ENCODE measurements around the gene CDK5R1.
"Not testable (repeated sequence)": the region's sequence is repeated elsewhere in the genome, so short reads cannot be mapped to it uniquely, and the experiment has no call there.

CDK5R1 gene

DNA sequence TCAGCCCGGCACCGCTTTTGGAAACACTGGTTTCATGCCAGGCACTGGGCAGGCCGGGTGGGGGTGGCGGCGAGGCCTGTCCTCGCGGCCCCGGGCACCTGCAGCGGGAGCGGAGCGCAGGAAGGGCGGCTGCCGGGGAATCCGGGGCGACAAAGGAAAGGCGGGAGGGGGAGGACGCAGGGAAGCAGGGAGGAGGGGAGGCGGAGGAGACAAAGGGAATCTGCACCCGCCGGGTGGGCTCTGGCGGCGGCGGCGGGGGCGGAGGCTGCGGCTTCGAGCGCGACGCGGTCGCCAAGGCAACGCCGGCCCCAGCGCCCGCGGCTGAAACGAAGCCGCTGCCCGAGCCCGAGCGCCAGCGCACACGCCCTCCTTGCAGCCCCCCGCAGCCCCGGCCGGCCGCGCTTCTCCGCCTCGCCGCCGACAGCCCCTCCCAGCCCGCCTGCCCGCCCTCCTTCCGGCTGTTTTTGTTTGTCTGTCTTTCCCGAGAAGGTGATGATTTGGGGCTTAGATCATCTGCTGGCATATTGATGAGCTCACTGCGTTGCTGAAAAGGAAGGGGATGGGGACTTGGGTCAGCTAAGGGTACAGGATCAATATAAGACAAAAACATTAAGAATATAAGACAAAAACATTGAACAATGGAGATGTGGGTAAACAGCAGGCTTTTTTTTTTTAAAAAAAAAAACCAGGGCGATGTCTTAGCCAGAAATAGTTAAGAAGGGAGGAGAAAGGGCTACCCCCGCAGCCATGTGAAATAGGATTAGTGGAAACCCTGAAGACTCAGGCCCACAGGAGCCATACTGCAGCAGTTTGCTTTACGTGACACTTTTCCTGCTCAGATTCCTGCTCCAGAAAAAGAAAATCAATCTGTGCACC, 32.7 kb downstream of the CDK5R1 start:
- DNase-seq: no peak

DNA sequence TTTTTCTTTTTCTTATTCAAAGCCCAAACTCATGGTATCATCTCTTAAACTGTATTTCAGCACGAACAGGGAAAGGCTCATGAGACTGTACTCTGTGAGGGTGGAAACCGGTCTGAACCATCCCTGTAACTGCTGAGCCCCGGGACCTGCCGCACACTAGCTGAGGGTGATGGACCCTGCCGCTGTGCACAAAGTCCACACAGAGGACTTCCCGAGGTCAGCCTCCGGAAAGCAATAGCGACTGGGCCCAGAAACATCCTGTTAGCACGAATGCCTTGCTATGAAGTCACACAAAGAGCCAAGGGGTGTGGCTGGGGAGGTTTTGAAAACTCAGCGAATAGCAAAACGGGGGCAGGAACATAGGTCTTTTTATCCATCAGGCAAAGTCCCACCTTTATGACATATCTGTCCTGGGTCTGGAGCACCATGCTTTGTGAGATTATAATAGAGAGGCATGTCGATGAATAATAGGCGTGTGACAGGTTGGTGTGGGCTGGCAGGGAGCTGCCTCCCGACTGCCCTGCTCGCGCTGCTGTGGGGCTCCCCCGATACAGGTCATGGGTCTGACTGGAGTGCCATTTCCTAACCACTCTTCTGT, 33.4 kb downstream of the CDK5R1 start:
- no peak for DNase-seq

DNA sequence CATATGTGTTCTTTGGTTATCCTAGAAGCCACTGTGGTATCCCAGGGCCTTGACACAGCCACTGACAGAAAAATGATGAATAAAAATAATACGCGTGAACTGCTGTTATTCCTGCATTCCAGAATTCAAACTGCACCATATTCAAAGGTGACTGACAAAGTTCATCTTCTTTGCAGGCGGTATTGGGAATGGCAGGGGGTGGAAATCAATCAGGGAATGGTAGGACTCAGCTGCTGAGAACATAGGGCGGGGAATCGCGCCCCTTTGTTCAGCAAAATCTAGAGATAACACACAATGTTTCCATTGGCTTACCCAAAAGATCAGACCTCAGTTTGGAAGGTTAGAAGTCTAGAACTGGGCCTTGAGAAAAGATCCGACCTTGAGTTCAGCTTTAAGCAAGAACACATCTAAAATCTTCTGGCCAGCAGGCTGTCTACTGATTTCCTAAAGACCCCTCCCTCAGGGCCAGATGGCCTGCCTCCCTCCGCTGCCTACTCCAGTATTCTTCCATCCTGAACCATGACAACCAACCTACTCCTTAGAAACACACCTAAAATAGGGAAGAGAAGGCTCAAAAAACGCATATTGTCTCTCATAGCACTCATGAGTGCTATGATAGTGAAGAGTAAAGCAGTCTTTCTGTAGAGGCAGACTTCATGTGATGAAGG, 34.1 kb downstream of the CDK5R1 start:
- no peak for DNase-seq

DNA sequence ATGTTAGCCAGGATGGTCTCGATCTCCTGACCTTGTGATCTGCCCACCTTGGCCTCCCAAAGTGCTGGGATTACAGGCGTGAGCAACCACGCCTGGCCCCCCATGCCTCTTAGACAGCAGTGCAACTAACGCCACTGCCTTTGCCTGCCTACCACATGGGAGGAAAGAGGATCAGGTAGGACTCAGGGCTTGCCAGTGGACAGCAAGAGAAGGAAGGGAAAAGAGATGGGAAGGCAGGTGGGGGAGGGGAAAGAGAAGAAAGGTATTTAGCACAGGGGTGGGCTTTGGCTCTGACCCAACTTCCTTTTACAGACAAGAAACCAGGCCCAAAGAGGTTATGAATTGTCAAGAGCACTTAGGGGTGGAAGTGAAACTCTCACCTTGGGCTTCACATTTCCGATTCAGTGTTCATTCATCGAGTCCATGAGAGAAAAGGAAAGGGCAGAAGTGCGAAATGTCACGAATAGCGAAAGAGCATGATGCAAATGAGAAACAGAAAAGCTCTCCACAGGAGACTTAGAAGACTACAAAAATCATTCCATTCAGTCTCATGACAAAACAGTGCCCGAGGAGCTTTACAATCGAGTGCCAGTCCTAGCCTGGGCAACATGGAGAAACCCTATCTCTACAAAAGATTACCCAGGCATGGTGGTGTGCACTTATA, 36.4 kb downstream of the CDK5R1 start:
- no peak for DNase-seq

DNA sequence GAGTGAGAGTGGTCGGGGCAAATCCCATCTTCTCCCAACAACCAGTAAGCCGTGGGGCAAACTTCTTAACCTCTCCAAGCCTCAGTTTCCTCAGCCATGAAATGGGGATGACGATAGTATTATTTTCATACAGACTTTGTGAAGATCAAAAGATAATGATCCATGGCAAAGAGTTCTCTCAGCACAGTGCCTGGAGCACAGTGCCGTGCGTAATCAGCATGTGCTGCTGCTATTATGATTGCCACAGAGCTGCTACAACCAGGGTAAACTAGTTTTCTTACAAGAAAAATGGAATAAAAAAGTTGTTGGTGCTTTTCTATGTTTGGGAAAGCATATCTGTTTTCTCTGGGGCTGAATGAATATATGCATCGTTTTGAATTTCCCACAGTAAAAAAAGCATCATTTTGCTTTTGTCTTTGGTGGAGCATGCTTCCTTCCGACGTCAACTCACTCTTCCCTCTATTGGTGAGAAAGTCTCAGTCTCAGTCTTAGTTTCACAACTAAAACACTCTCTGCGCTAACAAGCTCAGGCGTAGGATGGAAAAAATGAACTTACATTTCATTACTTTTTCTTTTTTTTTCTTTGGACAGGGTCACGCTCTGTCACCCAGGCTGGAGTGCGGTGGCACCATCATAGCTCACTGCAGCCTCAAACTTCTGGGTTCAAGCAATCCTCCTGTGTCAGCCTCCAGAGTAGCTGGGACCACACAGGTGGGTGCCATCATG, 37.2 kb downstream of the CDK5R1 start:
- DNase-seq: no peak

DNA sequence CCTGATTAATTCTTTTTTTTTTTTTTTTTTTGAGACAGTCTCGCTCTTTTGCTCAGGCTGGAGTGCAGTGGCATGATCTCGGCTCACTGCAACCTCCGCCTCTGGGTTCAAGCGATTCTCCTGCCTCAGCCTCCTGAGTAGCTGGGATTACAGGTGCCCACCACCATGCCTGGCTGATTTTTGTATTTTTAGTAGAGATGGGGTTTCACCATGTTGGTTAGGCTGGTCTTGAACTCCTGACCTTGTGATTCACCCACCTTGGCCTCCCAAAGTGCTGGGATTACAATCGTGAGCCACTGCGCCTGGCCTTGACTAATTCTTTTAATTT, 37.7 kb downstream of the CDK5R1 start:
- DNase-seq: not testable (repeated sequence)

DNA sequence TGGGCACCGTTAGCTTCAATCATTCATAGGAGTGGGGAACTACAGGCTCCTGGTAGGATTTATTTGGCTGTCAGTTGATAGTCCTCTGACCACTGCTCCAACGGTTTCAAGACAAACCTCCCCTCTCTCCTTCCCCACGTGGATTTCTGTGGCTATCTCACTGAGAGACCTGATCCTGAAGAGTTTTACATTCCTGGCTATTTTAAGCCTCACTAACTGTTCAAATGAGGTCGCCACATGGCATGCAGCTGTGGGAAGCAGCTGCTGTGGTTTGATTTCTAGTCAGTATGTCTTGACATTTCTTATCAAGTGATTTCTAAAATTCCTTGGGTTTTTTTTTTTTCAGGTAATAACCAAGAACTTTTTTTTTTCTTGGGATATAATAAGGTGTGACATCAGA, 38.3 kb downstream of the CDK5R1 start:
- no peak for DNase-seq

DNA sequence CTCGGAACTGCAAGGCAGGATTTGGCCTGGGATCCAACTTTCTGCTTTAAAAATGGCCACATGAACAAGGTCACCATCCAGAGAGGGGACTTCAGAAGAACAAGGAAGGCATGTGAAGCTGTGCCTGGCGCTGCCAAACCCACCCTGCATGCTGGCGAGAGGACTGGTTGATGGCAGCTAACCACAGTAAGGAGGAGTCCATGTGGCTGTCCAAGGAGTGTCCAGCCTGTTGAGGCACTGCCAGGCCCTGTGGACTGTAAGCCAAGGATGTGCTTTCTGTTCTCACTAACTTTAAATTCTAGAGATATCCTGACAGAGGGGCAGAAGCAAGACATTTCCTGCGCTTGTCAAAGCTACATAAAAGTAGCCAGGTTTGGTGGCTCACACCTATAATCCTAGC, 40.4 kb downstream of the CDK5R1 start:
- DNase-seq: no peak

DNA sequence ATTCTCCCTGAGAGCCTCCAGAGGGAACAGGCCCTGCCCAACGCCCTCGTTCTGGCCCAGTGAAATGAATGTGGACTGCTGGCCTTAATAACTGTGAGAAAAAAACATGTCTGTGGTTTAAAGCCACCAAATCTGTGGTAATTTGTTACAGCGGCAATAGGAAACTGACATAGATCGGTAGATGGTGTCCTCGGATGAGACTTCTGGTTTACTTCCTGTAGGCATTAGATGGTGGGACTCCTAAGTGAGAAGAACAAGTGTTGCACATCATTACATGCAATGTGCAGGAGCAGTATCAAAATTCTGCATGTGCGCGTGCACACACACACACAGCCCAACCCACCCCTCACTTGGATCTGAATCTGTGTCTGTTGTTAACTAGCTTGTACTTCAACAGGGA, 42.0 kb downstream of the CDK5R1 start:
- DNase-seq: no peak

DNA sequence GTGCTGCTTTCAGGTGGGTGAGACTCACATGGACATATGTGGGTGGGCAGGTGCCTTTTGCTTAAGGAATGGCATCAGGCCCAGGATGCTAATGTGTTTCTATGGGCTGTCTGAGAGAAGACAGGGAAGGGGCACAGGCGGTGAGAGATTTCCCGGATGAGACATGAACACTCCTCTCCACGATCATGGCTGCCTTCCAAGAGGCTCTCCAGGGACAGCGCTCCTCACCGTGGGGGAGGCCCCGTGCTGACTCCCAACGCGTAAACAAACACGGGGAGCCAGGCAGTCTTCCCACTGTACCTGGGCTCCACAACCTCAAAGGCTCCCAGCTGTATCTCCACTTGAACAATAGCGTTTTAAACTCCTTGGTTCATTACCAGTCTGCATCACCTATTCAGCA, 42.8 kb downstream of the CDK5R1 start:
- DNase-seq: no peak

DNA sequence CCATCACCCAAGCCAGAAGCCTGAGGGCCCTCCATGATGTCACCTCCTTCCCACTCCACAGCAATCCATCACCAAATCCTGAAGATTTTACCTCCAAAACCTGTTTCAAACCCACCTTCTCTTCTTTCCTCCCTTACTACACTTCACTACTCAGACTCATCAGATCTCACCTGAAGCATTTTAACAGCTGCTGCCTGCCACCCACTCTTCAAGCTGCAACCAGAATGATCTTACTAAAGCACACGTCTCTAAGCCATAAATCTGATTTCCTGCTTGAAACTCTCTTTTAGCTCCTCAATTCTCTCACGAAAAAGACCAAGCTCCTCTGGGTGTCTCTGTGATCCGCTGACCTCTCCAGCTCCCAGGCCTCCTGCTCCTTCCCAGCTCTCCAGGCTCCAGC, 46.5 kb downstream of the CDK5R1 start:
- DNase-seq: no peak

DNA sequence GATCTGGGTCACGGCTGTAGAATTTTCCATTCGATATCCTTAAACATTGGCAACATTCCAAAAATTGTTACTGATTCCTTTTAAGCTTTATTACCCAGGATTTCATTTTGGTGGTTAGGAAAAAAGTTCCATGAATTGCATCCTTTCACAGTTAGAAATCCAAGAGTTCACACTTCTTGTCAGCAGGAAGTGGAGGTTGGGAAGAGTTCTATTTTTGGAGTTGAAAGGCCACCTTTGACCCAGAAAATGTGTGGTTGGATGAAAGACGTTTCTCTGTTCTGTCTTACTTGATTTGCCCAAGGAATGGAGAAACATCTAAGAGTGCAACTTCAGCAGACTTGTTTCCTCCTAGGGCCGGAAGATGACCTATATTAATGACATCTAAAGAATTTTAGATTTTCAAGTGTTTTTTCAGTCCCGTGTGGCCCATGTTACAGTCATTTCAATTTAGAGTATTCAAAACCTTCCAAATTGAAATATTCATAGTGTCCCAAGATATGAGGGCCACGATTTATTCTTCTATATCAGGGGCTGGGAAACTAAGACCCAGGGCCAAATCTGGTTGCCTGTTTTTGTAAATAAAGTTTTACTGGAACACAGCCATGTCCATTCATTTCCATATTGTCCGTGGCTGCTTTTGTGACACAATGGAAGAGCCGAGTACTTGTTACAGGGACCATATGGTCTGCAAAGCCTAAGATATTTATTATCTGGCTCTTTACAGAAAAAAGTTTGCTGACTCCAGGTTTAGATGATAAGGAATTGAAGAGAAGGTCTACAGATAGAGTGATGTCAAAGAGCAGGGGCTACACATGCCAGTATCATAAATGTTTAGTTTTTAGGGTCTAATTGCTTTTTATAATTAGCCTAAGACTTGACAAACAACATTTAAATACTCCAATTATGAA, 50.2 kb downstream of the CDK5R1 start:
- no peak for DNase-seq
